Renal cortex interstitium (tissue), 11 donors: Measurements from ENCODE around the gene BBS9. TPM values are rescaled to one million over a fixed set of nuclear protein-coding genes. Genes with fewer than 3 reads are reported as not detected.
"Not testable (repeated sequence)": the region's sequence is repeated elsewhere in the genome, so short reads cannot be mapped to it uniquely, and the experiment has no call there.

Experiments used
- DNase-seq, 11 donors: peaks; one replicate each; pipeline ENCODE4 v3.0.0-alpha.2; 2013; ENCODE audit warnings: low read depth in 9 of 11, low spot score in 4 of 11; ENCODE audit errors: extremely low read depth in 1 of 11
- polyA plus RNA-seq, 3 donors: library from polyadenylated mRNA; unstranded; fragments of 120-200 nt; gene quantifications; one replicate each; pipeline ENCODE4 v1.2.1, GENCODE V29; 2013; ENCODE audit not compliant: insufficient read length in 3 of 3

The BBS9 gene
- polyA plus RNA-seq, 3 donors: 15.5 to 17.2 (median 16.9) TPM

DNA sequence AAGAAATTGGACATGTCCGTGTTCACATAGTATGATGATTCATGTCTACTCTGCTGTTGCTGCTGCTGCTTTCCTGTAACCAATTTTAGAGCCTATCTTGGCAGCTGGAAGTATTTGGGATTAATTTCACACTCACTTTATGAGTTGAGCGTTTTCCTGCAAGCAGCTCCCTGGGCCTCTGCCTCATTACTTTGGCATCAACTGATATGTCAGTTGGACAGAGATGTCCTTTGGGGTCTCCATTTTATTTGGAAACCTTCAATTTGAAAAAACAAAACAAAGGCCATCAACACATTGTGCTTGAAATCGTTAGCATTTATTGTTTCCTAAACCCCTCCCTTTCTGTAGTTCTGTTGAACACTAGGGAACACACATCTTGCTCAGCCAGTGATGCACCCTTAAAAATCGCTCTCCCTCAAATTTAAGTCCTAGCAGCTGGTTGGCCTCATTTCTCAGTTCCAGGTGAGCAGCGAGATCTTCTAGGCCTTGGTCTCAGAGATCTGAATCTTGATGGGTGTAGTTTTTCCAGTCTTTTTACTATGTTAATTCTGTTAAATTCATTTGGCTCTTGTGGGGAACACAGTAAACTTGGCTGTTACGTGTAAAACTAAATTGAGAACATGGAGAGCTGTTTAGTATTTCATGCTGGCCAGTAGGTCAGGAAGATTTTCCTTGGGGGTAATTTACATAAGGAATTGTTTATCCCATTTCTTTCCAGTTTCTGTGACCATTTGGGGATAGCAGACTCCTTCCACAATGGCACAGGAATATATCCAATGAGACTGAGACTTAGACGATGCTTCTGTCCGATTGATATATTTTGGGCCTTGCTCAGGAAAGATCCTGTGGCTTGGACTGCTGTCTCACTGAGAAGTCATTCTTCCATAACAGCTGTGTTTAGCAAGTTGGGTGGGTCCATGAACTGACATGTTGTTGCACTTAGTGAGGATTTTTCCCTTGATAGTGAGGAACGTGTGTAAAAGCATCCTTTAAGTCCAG is 371.6 kb downstream of the BBS9 start:
- DNase-seq: no peak

DNA sequence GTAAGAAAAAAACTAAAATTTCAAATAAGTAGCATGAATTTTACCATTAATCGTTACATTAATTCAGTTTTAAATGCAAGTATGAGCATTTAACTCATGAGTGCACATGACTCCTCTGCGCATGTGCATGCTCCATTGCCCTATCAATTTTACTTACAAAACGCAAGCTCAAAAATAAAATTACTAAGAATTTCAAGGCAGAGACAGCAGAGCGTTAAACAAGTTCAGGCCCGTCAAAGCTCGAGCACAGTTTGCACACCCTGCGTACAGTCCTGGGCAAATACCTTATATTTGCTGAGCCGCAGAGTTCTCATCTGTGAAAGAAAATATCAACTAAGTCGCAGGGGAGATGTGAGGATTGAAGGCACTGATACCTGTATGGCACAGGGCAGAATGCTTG is 373.6 kb downstream of the BBS9 start:
- DNase-seq: peak in 1 of 11 donors; percentile 9

DNA sequence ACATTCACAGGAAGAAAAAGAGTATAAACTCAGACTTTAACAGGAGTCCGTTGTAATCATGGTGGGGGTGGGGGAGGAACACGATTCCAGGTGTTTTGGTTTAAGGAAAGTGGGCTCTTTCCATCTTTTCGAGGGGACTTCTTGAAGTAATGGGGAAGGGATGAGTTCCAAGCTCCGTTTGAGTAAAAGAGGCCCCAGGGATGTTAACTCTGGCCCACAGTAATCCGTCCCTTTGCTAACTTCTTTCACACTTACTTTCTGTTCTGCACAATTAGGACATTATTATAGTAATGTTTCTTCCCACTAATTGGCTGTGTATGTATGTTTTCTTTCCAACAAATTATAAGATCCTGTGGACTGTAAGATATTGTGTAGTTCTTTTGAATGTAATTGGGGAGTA is 374.4 kb downstream of the BBS9 start:
- DNase-seq: no peak

DNA sequence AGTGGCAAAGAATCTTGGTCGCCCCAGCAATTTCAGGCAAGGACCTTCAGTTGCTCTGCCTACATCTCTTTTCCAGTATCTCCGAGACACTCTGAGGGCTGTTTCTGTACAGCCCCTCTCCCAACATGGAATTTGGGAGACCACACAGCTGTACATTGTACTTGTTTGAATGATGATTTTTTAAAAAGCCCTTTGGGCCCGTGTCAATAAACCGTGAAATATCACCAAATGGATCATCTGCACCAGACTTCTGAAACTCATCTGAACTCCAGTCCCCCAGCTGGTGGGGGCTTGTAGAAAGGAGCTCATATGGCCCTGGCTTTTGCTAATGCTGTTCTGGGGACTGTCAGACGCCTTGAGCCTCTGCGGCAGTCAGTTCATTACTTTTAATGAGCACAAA is 374.9 kb downstream of the BBS9 start:
- no peak for DNase-seq

DNA sequence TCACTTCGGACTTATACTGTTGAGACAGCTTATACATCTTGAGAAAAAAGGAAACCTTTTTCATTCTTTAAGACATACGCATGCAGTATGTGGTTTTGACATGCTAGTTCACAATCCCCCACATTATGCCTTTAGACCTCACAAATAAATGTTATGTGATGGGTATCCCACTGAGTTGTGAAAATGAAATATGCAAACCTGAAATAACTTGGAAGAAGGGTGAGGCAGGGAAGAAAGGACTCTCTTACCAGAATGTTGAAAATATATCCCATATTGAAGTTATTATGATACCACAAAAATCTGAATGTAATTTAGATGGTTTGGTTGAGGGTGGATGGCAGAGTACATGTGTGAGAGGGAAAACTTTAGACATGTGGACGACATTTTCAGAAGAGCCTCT is 379.8 kb downstream of the BBS9 start:
- no peak for DNase-seq

DNA sequence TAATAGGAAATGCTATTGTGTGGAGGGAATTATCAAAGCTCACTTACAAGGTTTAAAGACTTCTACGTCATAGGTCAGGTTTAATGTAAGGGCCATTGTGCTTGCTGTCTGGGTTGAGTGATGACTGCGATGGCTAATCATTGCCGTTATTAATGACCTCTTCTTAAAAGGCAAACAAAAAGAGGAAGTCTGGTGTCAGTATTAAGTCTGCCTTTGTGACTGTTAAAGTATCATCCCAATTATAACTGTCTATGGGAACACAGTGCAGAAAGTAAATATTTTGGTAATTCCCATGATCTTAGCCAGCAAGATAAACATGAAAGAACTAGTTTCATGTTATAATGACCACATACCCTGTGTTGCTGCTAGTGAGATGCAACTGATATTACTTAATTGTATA is 382.4 kb downstream of the BBS9 start:
- DNase-seq: peak in 1 of 11 donors; percentile 39

DNA sequence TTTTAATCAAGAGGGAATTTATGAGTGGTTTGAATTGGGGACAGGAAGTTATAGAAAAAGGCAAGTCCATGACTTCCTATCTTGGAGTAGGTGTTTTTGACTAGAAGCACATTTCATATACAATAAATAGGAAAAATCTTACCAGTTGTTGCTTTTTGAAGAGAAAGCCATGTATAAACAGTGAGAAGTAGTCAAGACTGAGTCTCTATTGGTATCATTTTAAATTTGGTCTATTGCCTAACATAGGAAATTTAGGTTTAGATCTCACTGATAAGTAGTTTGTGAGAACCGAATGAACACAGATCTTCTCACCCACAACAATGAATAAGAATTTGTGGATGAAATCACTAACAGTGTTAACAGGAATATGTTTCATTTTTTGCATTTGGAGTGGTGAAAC is 387.2 kb downstream of the BBS9 start:
- no peak for DNase-seq

DNA sequence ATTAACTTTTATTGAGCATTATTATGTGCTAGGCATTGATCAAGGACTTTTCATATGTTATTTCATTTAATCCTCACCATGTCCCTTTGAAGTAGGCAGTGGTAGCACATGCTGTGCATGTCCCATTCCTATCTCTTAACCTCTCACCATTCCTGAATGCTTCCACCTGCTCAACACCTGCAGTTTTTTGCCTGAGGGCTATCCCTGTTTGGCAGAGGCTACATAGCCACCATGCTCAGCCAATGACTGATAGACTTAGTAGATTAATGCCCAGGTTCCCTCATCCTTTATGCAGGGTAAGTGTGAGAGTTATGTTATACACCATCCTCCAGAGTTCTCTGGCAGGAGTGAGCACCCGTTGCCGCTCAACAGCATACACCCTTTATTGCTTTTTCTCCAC is 387.8 kb downstream of the BBS9 start:
- DNase-seq: no peak

DNA sequence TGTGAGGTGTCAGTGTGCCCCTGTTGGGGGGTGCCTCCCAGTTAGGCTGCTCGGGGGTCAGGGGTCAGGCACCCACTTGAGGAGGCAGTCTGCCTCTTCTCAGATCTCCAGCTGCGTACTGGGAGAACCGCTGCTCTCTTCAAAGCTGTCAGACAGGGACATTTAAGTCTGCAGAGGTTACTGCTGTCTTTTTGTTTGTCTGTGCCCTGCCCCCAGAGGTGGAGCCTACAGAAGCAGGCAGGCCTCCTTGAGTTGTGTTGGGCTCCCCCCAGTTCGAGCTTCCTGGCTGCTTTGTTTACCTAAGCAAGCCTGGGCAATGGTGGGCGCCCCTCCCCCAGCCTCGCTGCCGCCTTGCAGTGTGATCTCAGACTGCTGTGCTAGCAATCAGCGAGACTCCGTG is 397.6 kb downstream of the BBS9 start:
- not testable (repeated sequence) for DNase-seq

DNA sequence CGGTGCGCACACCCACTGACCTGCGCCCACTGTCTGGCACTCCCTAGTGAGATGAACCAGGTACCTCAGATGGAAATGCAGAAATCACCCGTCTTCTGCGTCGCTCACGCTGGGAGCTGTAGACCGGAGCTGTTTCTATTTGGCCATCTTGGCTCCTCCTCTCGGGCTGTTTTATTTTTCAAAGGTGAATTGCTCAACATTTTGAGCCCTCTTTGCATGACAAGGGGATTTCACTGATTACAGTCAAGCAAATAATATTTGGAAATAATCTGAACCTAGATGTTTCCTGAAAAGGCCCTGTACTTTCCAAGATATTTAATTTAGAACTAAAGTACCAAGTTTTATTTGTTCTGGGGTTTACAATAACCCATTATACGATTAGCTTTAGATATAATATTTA is 398.2 kb downstream of the BBS9 start:
- DNase-seq: not testable (repeated sequence)

DNA sequence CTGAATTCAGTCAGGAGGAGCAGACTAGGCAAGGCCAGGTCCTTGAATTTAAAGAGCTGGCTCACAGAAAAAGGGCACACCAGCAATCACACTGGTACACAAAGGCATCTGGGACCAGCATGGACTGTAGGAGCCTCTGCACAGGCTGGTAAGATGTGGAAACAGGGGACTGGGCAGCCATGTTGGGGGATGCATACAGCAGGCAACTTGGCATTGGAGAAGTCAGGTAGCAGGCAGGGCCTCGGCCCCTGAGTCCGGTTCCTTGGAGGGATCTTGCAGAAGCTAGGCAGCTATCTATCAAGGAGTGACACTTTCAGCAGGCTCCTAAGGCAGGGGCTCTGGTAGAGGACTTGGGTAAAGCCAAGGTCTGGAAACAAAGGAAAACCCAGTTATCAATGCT is 399.7 kb downstream of the BBS9 start:
- DNase-seq: no peak

DNA sequence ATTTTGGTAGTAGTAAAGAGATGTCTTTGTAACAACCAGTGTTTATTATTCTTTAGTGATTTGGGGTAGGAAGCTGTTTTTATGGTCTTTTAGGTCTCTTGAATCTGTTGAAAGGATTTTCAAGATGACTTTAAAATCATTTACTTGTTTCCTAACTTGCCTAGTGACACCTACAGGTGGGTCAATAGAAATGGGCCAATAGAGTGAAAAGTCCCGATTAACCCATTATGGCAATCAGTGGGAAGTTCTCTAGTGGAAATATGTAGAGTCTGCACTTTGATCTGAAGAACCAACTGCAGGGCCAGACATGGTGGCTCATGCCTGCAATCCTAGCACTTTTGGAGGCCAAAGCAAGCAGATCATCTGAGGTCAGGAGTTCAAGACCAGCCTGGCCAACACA is 401.3 kb downstream of the BBS9 start:
- DNase-seq: no peak

DNA sequence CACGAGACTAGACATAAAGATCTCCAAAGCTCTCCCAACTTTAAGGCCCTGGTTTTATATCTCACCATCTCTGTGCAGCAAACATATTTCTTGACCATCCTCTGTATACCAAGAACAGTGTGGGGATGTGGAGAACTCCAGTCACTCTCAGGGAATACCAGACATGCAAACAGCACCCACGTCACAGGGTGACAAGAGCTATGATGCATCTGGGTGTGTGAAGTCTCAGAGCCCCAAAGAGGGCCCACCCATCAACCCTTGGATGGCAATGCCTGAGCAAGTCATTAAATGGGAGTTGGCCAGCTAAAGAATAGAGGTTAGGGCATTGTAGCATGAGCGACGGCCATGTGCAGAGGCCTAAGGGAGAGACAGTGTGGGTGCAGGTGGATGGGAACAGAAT is 402.5 kb downstream of the BBS9 start:
- DNase-seq: no peak

DNA sequence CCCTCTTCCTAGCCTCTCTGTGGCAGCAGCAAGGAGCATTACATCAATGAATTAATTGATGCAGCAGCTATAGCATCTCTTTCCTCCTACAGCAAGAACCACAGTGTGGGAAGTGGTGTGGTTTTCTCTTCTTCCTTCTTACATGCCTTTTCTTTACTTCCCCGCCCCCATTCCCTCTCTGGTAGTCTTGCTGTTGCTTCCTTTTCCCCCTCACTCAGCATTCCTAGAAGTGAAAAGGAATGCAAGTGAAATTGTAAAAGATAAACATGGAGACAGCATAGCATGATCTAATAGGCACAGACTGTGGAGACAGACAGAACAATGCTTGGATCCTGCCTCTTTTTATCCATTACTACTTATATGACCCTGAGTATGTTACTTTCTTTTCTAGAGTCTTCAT is 405.5 kb downstream of the BBS9 start:
- peak in 1 of 11 donors; percentile 24 for DNase-seq

DNA sequence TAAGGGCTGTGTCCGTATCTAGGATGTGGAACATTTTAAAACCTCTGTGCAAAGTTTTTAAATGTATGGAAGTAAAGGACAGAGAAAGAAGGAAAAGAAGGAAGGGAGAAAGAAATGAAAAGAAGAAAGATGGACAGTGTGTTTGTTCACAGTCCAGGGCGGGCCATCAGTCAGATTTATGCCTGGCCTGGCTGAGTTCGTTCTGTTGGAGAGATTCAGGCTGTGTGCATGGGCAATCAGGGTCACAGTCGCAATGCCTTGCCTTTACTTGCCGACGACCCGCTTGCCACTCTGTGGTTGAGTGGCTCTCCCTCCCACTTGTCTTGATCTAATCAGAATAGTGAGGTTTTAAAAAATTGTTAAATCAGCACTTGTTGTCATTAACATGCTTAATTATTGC is 406.6 kb downstream of the BBS9 start:
- peak in 2 of 11 donors; percentile 13 to 36 for DNase-seq

DNA sequence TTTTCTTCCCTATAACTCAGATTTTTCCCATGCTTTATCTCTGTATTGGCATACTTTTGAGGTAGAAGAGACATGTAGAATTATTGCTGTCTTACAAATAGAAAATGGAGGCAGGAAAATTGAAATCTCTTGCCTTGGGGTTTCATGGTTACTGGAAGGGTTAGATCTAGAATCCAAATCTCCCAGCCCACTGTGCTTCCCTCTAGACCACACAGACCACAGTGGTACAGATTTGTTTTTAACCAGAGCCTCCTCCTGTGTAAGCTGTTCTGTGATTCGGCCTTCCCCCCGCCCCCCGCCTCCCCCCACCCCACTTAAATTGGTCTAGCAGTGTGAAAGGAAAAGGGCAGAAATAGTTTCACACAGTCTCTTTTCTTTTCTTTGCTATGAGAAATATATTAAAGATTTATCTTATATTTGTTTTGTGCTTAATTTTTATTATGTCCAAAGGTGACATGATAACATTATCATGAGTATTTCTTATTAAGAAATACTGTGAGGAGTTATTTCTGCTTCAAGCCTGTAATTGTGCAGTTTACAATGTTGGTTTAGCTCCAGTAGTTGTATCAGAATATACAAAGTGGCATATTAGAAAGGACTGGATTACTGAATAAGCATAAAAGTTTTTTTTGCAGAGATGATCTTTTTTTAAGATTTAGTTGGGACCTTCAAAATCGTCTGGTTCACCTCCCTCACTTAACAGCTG is 407.2 kb downstream of the BBS9 start:
- DNase-seq: no peak

DNA sequence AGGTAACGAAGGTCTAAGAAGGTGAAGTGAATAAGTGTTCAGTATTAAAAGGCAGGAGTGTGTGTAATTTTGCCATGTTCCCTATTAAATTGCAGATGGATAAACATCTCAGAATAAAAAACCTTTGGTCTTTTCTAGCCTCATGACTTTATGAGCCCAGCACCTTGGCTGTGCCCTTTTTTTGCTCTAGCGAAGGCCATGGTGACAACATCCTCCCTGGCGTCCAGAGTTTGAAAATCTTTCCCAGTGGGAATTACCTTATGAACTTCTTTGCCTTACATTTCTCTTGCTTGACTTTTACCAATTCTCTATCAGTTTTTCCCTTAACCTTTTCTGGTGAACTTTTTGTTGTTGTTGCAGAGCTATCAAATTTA is 407.7 kb downstream of the BBS9 start:
- no peak for DNase-seq

DNA sequence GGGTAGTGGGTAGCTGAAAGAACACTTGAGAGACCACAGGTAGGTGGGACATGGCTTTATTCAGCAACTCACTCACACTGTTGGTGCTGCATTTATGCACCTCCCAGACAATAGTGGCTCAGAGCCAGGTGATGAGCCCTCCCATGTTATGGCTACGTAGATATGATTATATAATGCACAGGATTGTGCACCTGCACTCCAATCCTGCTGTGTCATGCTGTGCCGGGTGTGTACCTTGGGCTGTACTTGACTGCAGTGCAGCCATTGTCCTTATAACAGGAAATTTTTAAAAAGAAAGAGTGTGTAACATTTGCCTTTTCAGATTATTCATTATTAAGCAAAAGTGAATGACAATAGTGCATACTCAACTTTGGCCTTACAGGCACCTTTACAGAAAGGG is 409.8 kb downstream of the BBS9 start:
- DNase-seq: no peak

DNA sequence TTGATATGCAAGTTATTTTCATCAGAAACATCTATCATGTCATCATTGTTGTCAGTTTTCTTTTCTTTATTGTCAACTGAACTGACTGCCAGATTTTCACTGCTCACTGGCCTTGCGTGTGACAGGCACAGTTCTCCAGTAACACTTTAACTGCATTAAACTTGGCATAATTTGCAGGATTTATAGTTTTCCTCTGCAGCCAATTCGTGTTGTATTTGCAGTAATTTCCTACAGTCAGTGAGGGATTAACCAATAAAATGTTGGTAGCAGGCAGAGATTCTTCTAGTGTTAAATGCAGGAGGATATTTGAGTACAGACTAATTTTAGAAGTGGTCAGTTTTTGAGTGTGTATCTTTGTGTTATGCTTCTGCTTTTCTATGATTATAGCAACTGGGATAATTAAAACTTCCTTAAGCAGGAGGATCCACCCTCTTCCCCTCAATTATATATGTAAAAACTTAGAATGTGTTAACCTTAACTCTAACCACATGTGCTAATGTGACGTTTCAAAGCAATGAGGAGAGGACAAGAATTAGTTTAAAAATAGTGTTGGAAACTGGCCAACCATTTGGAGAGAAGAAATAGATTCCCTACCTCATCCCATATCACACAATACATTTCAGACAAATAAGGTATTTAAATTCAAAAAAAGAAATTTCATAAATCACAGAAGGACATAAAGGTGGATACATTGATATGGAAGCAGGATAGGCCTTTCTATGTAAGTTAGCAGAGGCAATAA is 410.5 kb downstream of the BBS9 start:
- no peak for DNase-seq

DNA sequence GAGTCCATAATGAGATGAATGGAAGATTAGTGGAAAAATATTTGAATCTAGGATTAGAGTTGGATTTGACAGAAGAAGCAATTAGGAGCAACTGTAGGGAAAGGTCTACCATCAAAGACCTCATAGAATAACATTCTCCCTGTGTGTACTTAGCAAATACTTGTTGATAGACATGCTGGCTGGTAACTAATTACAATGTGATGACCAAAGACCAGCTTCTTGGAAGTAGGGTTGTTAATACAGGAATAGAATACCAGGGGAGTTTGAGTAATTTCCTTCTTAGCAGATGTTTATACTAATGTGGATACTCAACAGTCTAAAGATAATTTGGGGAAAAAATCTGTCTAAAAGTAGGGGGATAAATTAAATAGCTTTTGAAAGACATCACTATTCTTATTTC is 418.5 kb downstream of the BBS9 start:
- DNase-seq: no peak
